HEK293T (cell line): ENCODE results near the gene LAMTOR3.

Source experiments
- ARNT ChIP-seq: fragments of 450-650 bp; IDR thresholded peaks from 2 replicates; pipeline ENCODE4 v1.6.1; 2017; ENCODE audit warnings: mild to moderate bottlenecking
- BHLHE40 ChIP-seq: fragments of 450-650 bp; IDR thresholded peaks from 2 replicates; pipeline ENCODE4 v1.6.1; 2016; ENCODE audit warnings: mild to moderate bottlenecking, moderate library complexity, borderline replicate concordance
- ELF4 ChIP-seq: fragments of 450-650 bp; IDR thresholded peaks from 2 replicates; pipeline ENCODE4 v1.6.1; 2017; ENCODE audit warnings: antibody characterized with exemption
- FOXA1 ChIP-seq: fragments of 450-650 bp; IDR thresholded peaks from 2 replicates; pipeline ENCODE4 v1.6.1; 2016; ENCODE audit warnings: mild to moderate bottlenecking
- FOXM1 ChIP-seq: fragments of 450-650 bp; IDR thresholded peaks from 2 replicates; pipeline ENCODE4 v1.6.1; 2017; ENCODE audit warnings: mild to moderate bottlenecking, borderline replicate concordance
- L3MBTL2 ChIP-seq: fragments of 450-650 bp; conservative IDR thresholded peaks from 2 replicates; pipeline ENCODE4 v1.6.1; 2016; ENCODE audit warnings: mild to moderate bottlenecking
- LEF1 ChIP-seq: fragments of 450-650 bp; IDR thresholded peaks from 2 replicates; pipeline ENCODE4 v1.6.1; 2017; ENCODE audit warnings: mild to moderate bottlenecking, borderline replicate concordance
- NFRKB ChIP-seq: fragments of 450-650 bp; IDR thresholded peaks from 2 replicates; pipeline ENCODE4 v1.6.1; 2016; ENCODE audit warnings: mild to moderate bottlenecking, moderate library complexity
- SP1 ChIP-seq: fragments of 450-650 bp; IDR thresholded peaks from 2 replicates; pipeline ENCODE4 v1.6.1; 2017
- SUZ12 ChIP-seq: fragments of 450-650 bp; IDR thresholded peaks from 2 replicates; pipeline ENCODE4 v1.6.1; 2016; ENCODE audit warnings: mild to moderate bottlenecking
- TARDBP ChIP-seq: fragments of 450-650 bp; IDR thresholded peaks from 2 replicates; pipeline ENCODE4 v1.6.1; 2016

GRCh38 chr4:99893839-99894160 lies 427 bp downstream of the LAMTOR3 start:
- no peak for TF ChIP-seq L3MBTL2
- no peak for TF ChIP-seq FOXM1
- no peak for TF ChIP-seq SUZ12
- no peak for TF ChIP-seq BHLHE40
- TF ChIP-seq SP1: no peak
- no peak for TF ChIP-seq NFRKB
- TF ChIP-seq ARNT: no peak
- TF ChIP-seq TARDBP: no peak
- TF ChIP-seq LEF1: no peak
- no peak for TF ChIP-seq FOXA1
- no peak for TF ChIP-seq ELF4
